K562 (cell line): ENCODE data around the gene WDR18. TPM values are rescaled to one million over a fixed set of nuclear protein-coding genes. Genes with fewer than 3 reads are reported as not detected.

Source experiments
- CTBP1 ChIP-seq: fragments of 450-650 bp; IDR thresholded peaks from 2 replicates; pipeline ENCODE4 v1.6.1; 2016; ENCODE audit warnings: borderline replicate concordance
- DEAF1 ChIP-seq: fragments of 450-650 bp; formaldehyde crosslinking; IDR thresholded peaks from 2 replicates; pipeline ENCODE4 v1.4.0; 2020; ENCODE audit warnings: mild to moderate bottlenecking, moderate library complexity
- ESRRA ChIP-seq: fragments of 450-650 bp; IDR thresholded peaks from 2 replicates; pipeline ENCODE4 v1.6.1; 2014; ENCODE audit warnings: low read depth, mild to moderate bottlenecking, moderate library complexity, borderline replicate concordance
- ETS1 ChIP-seq: conservative IDR thresholded peaks from 2 replicates; pipeline ENCODE4 v1.6.1; 2011; ENCODE audit warnings: low read depth, mild to moderate bottlenecking, low read length; ENCODE audit not compliant: control insufficient read depth
- FOXA3 ChIP-seq, 2 experiments: fragments of 450-650 bp in 1 of 2; sonication (generic) in 1 of 2; formaldehyde crosslinking; IDR thresholded peaks in 1 of 2; conservative IDR thresholded peaks in 1 of 2; 2 replicates each; pipeline versions ENCODE4 v1.4.0 to v1.8.0; 2020 to 2022; ENCODE audit warnings: mild to moderate bottlenecking in 2 of 2, missing genetic modification reagents in 1 of 2
- FOXO4 ChIP-seq: fragments of 450-650 bp; formaldehyde crosslinking; IDR thresholded peaks from 2 replicates; pipeline ENCODE4 v1.4.0; 2020; ENCODE audit warnings: mild to moderate bottlenecking, moderate library complexity
- MYBL2 ChIP-seq, 2 experiments: fragments of 450-650 bp in 1 of 2; sonication (generic) in 1 of 2; formaldehyde crosslinking in 1 of 2; IDR thresholded peaks; 2 replicates each; pipeline versions ENCODE4 v1.6.1 to v1.8.1; 2017 to 2022; ENCODE audit warnings: borderline replicate concordance in 1 of 2, inconsistent platforms in 1 of 2, low read depth in 1 of 2, mild to moderate bottlenecking in 1 of 2, missing genetic modification reagents in 1 of 2, moderate library complexity in 1 of 2
- PHF8 ChIP-seq: fragments of 200-600 bp; sonication (generic); IDR thresholded peaks from 2 replicates; pipeline ENCODE4 v1.6.1; 2012; ENCODE audit warnings: mixed run types, mild to moderate bottlenecking, inconsistent platforms, low read length, moderate library complexity, borderline replicate concordance
- POLR2B ChIP-seq: fragments of 450-650 bp; IDR thresholded peaks from 2 replicates; pipeline ENCODE4 v1.6.1; 2018; ENCODE audit warnings: low read depth; ENCODE audit not compliant: partially characterized antibody
- SMARCA4 ChIP-seq: fragments of 450-650 bp; IDR thresholded peaks from 2 replicates; pipeline ENCODE4 v1.6.1; 2016
- SOX6 ChIP-seq: fragments of 450-650 bp; IDR thresholded peaks from 2 replicates; pipeline ENCODE4 v1.6.1; 2014; ENCODE audit warnings: mild to moderate bottlenecking
- TAF7 ChIP-seq: fragments of 450-650 bp; IDR thresholded peaks from 2 replicates; pipeline ENCODE4 v1.6.1; 2016; ENCODE audit warnings: missing genetic modification characterization, missing compliant biosample characterization
- THRA ChIP-seq: fragments of 450-650 bp; IDR thresholded peaks from 2 replicates; pipeline ENCODE4 v1.6.1; 2017; ENCODE audit warnings: mild to moderate bottlenecking, moderate library complexity
- YY1 ChIP-seq, 3 experiments: IDR thresholded peaks; 2 replicates each; pipeline ENCODE4 v1.6.1; 2011; ENCODE audit warnings: low read length in 2 of 3, mild to moderate bottlenecking in 2 of 3, moderate library complexity in 2 of 3, borderline replicate concordance in 1 of 3, control low read depth in 1 of 3, low read depth in 1 of 3; ENCODE audit not compliant: insufficient read depth in 3 of 3, insufficient replicate concordance in 2 of 3, control insufficient read depth in 1 of 3, insufficient read length in 1 of 3; ENCODE audit errors: extremely low read depth in 1 of 3
- ZNF12 ChIP-seq: sonication (generic); formaldehyde crosslinking; IDR thresholded peaks from 2 replicates; pipeline ENCODE4 v1.4.0; 2020; ENCODE audit warnings: mild to moderate bottlenecking, missing genetic modification reagents
- ZNF184 ChIP-seq: sonication (generic); formaldehyde crosslinking; IDR thresholded peaks from 2 replicates; pipeline ENCODE4 v1.5.0; 2020; ENCODE audit warnings: missing genetic modification reagents
- polyA plus RNA-seq, 8 experiments: library from polyadenylated mRNA; depleted of rRNA in 4 of 8; stranded (reverse) in 5 of 8; unstranded in 3 of 8; fragments of >200 nt; fragmentation: Nextera tagmentation in 2 of 8; fragmentation: Illumina TruSeq in 1 of 8; extraction: Ambion mirVana in 2 of 8; extraction: Trizol in 1 of 8; gene quantifications; 2 replicates each; pipeline versions ENCODE4 v1.2.1 to v1.2.3, GENCODE V29; 2011 to 2014; ENCODE audit warnings: inconsistent platforms in 1 of 8, missing spikeins in 1 of 8
- total RNA-seq, 7 experiments: library from RNA; depleted of rRNA in 6 of 7; stranded (reverse); fragments of >200 nt in 6 of 7; fragmentation: Illumina TruSeq in 2 of 7; extraction: Trizol in 2 of 7; gene quantifications; 2 replicates each; pipeline versions ENCODE4 v1.2.1 to v1.2.3, GENCODE V29; 2011 to 2021; ENCODE audit warnings: low replicate concordance in 1 of 7
- TF ChIP-seq, protein P1 (sequence below): fragments of 450-650 bp; IDR thresholded peaks from 2 replicates; pipeline ENCODE4 v1.7.1; 2018; ENCODE audit warnings: mild to moderate bottlenecking, low read depth; ENCODE audit not compliant: partially characterized antibody

WDR18 gene
- total and polyA plus RNA-seq, 9 of the 15 experiments (the other 6 are each of a cell fraction or from before 2014, with no cell fraction given) = 0.65 to 181 (median 30.1) TPM

GRCh38 chr19:982567-983170, 1.5 kb upstream of the WDR18 start (continued):
- TF ChIP-seq FOXA3 (CRISPR knock-in tag; conservative IDR thresholded peaks at IDR 0.05 in 1 of 2, IDR thresholded peaks at IDR 0.05 in 1 of 2) (no peak), ZNF12 (no peak), SOX6 (peak; percentile 30; the same call in 1 of the 2 replicates), POLR2B (no peak), DEAF1 (CRISPR knock-in tag) (peak; percentile 80), TAF7 (tag) (no peak), THRA (no peak), SMARCA4 (no peak), YY1 (IDR thresholded peaks at IDR 0.05; ENCODE audit: borderline replicate concordance in 1 of 3, control insufficient read depth in 1 of 3, extremely low read depth in 1 of 3, insufficient read depth in 3 of 3, insufficient read length in 1 of 3, insufficient replicate concordance in 2 of 3, low read depth in 1 of 3, low read length in 2 of 3) (peak in 1 of 3 experiments; percentile 54), PHF8 (peak; percentile 27; the same call in 1 of the 2 replicates), FOXO4 (CRISPR knock-in tag) (no peak), MYBL2 (IDR thresholded peaks at IDR 0.05; ENCODE audit: low read depth) (no peak), MYBL2 (CRISPR knock-in tag; IDR thresholded peaks at IDR 0.05; ENCODE audit: borderline replicate concordance) (no peak), ESRRA (peak; percentile 34; the same call in 1 of the 2 replicates), CTBP1 (peak; percentile 91), ZNF184 (CRISPR knock-in tag) (no peak), ETS1 (no peak)
- TF ChIP-seq, protein P1, sequence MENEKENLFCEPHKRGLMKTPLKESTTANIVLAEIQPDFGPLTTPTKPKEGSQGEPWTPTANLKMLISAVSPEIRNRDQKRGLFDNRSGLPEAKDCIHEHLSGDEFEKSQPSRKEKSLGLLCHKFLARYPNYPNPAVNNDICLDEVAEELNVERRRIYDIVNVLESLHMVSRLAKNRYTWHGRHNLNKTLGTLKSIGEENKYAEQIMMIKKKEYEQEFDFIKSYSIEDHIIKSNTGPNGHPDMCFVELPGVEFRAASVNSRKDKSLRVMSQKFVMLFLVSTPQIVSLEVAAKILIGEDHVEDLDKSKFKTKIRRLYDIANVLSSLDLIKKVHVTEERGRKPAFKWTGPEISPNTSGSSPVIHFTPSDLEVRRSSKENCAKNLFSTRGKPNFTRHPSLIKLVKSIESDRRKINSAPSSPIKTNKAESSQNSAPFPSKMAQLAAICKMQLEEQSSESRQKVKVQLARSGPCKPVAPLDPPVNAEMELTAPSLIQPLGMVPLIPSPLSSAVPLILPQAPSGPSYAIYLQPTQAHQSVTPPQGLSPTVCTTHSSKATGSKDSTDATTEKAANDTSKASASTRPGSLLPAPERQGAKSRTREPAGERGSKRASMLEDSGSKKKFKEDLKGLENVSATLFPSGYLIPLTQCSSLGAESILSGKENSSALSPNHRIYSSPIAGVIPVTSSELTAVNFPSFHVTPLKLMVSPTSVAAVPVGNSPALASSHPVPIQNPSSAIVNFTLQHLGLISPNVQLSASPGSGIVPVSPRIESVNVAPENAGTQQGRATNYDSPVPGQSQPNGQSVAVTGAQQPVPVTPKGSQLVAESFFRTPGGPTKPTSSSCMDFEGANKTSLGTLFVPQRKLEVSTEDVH = no peak
